Neural progenitor cell (in vitro differentiated cells): ENCODE measurements around the gene SPTBN5. TPM values are rescaled to one million over a fixed set of nuclear protein-coding genes. Genes with fewer than 3 reads are reported as not detected.

Experiments used
- DNase-seq: peaks from one replicate; pipeline ENCODE4 v3.0.0-alpha.2; 2016; ENCODE audit warnings: low spot score
- H2AFZ ChIP-seq: fragments of 200-600 bp; sonication (generic); replicated peaks from 2 replicates; pipeline ENCODE4 v1.6.1; 2016; ENCODE audit warnings: antibody characterized with exemption
- H3F3A ChIP-seq: fragments of 200-600 bp; sonication (generic); 2 replicates; pipeline ENCODE4 v1.6.1; 2016; ENCODE audit warnings: antibody characterized with exemption, low read depth
- H3K27ac ChIP-seq: fragments of 200-600 bp; sonication (generic); 2 replicates; pipeline ENCODE4 v1.5.1; 2016; ENCODE audit warnings: mild to moderate bottlenecking
- H3K27me3 ChIP-seq: fragments of 200-600 bp; sonication (generic); 2 replicates; pipeline ENCODE4 v1.6.1; 2016; ENCODE audit warnings: mild to moderate bottlenecking, moderate library complexity
- H3K36me3 ChIP-seq: fragments of 200-600 bp; sonication (generic); 2 replicates; pipeline ENCODE4 v1.5.1; 2016
- H3K4me1 ChIP-seq: fragments of 200-600 bp; sonication (generic); 2 replicates; pipeline ENCODE4 v1.6.1; 2016; ENCODE audit warnings: mixed run types
- H3K4me2 ChIP-seq: fragments of 200-600 bp; sonication (generic); 2 replicates; pipeline ENCODE4 v1.6.1; 2016
- H3K4me3 ChIP-seq: fragments of 200-600 bp; sonication (generic); 2 replicates; pipeline ENCODE4 v1.5.1; 2016
- H3K79me2 ChIP-seq: fragments of 200-600 bp; sonication (generic); 2 replicates; pipeline ENCODE4 v1.6.1; 2016; ENCODE audit warnings: low read depth
- H3K9ac ChIP-seq: fragments of 200-600 bp; sonication (generic); 2 replicates; pipeline ENCODE4 v1.6.1; 2016
- H3K9me3 ChIP-seq: fragments of 200-600 bp; sonication (generic); 2 replicates; pipeline ENCODE4 v1.5.1; 2016; ENCODE audit warnings: low read depth
- H4K20me1 ChIP-seq: fragments of 200-600 bp; sonication (generic); 2 replicates; pipeline ENCODE4 v1.6.1; 2016; ENCODE audit warnings: low read depth
- H3K27ac Mint-ChIP-seq: 3 replicates; pipeline ENCODE4 v1.8.0; 2021; ENCODE audit warnings: mixed read lengths
- H3K27me3 Mint-ChIP-seq: 2 replicates; pipeline ENCODE4 v1.8.0; 2022; ENCODE audit warnings: low read depth, mild to moderate bottlenecking, inconsistent platforms, moderate library complexity, mixed read lengths; ENCODE audit not compliant: insufficient read depth
- H3K36me3 Mint-ChIP-seq: 3 replicates; pipeline ENCODE4 v1.8.0; 2021; ENCODE audit warnings: mixed read lengths
- H3K4me1 Mint-ChIP-seq: 3 replicates; pipeline ENCODE4 v1.8.0; 2021; ENCODE audit warnings: mixed read lengths
- H3K4me3 Mint-ChIP-seq: 3 replicates; pipeline ENCODE4 v1.8.0; 2021; ENCODE audit warnings: mild to moderate bottlenecking, moderate library complexity, mixed read lengths
- H3K9me3 Mint-ChIP-seq: 3 replicates; pipeline ENCODE4 v1.8.0; 2020; ENCODE audit warnings: mixed read lengths
- EZH2 ChIP-seq: fragments of 200-600 bp; sonication (generic); IDR thresholded peaks from 2 replicates; pipeline ENCODE4 v1.6.1; 2017; ENCODE audit warnings: antibody characterized with exemption, mild to moderate bottlenecking, moderate library complexity
- EZH2phosphoT487 ChIP-seq: fragments of 200-600 bp; sonication (generic); IDR thresholded peaks from 2 replicates; pipeline ENCODE4 v1.6.1; 2017; ENCODE audit warnings: antibody characterized with exemption
- total RNA-seq: library from RNA; depleted of rRNA; stranded (reverse); fragments of >200 nt; gene quantifications from 2 replicates; pipeline ENCODE4 v1.2.3, GENCODE V29; 2015; ENCODE audit warnings: low replicate concordance
- TF ChIP-seq, protein P1 (sequence below): fragments of 200-600 bp; sonication (generic); IDR thresholded peaks from 2 replicates; pipeline ENCODE4 v1.5.1; 2017; ENCODE audit warnings: antibody characterized with exemption, mild to moderate bottlenecking

SPTBN5 gene
- total RNA-seq, 1 donor from 2014 or later: not detected

DNA sequence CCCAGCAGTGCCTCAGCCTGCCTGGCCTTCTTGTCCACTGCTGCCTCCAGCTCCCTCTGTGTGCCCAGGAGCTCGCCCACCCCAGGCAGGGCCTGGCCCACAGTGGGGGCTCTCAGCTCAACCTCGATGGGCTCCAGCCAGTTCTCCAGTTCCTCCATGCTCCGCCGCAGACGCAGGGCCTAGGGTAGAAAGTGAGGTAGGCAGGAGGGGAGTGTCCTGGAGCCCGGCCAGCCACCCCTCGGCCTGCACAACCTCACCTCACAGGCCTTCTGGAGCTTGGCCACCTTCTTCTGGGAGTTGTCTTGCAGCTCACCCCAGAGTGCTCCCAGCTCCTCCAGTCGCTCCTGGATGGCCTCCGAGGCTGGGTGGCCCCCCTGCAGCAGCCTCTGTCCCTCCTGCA lies 36.5 kb downstream of the SPTBN5 start:
- H3K4me1 Mint-ChIP-seq: peaks cover 34% of the 10 kb centered on the region
- no peak overlapping the region for H3K4me2 ChIP-seq
- TF ChIP-seq, protein P1, sequence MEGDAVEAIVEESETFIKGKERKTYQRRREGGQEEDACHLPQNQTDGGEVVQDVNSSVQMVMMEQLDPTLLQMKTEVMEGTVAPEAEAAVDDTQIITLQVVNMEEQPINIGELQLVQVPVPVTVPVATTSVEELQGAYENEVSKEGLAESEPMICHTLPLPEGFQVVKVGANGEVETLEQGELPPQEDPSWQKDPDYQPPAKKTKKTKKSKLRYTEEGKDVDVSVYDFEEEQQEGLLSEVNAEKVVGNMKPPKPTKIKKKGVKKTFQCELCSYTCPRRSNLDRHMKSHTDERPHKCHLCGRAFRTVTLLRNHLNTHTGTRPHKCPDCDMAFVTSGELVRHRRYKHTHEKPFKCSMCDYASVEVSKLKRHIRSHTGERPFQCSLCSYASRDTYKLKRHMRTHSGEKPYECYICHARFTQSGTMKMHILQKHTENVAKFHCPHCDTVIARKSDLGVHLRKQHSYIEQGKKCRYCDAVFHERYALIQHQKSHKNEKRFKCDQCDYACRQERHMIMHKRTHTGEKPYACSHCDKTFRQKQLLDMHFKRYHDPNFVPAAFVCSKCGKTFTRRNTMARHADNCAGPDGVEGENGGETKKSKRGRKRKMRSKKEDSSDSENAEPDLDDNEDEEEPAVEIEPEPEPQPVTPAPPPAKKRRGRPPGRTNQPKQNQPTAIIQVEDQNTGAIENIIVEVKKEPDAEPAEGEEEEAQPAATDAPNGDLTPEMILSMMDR: no peak
- no peak for TF ChIP-seq EZH2
- TF ChIP-seq EZH2phosphoT487: no peak
- no peak overlapping the region for H3K4me3 Mint-ChIP-seq
- no peak overlapping the region for H3K27ac Mint-ChIP-seq
- no peak overlapping the region for H3K4me3 ChIP-seq
- no peaks in the 10 kb centered on the region for H3K36me3 Mint-ChIP-seq
- H3K27ac ChIP-seq: no peak overlapping the region
- no peaks in the 10 kb centered on the region for H3K9me3 Mint-ChIP-seq
- H3K9ac ChIP-seq: no peak overlapping the region
- DNase-seq: no peak
- H3K27me3 Mint-ChIP-seq: peaks cover 10% of the 10 kb centered on the region
- H3F3A ChIP-seq: no peaks in the 10 kb centered on the region
- no peak overlapping the region for H2AFZ ChIP-seq
- no peaks in the 10 kb centered on the region for H3K27me3 ChIP-seq
- H3K36me3 ChIP-seq: no peaks in the 10 kb centered on the region
- H3K4me1 ChIP-seq: peaks cover 10% of the 10 kb centered on the region
- no peaks in the 10 kb centered on the region for H3K79me2 ChIP-seq
- no peaks in the 10 kb centered on the region for H3K9me3 ChIP-seq
- no peaks in the 10 kb centered on the region for H4K20me1 ChIP-seq

DNA sequence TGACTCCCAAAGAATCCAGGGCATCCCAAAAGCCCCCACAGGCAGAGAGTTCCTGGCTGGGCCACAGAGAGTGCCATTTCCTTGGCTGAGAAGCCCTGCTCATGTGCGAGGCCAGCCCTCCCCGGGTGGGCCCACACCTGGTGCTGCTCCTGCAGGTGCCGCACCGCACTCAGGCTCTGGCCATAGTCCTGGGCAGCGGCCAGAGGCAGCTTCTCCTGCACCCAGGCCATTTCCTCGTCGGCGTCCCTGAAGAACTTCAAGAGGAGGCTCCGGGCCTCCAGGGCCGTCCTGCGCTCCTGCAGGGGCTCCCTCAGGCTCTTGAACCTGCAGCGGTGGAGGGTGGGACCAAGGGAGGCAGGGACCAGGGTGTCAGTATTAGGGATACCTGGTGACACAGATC lies 37.1 kb downstream of the SPTBN5 start:
- Mint-ChIP-seq H3K36me3 (no peaks in the 10 kb centered on the region), H3K27me3 (peaks cover 10% of the 10 kb centered on the region), H3K4me1 (peaks cover 29% of the 10 kb centered on the region), H3K4me3 (no peak overlapping the region), H3K9me3 (no peaks in the 10 kb centered on the region), H3K27ac (no peak overlapping the region)
- Histone ChIP-seq H3K27me3 (no peaks in the 10 kb centered on the region), H3K27ac (no peak overlapping the region), H3K9me3 (no peaks in the 10 kb centered on the region), H4K20me1 (no peaks in the 10 kb centered on the region), H2AFZ (no peak overlapping the region), H3K79me2 (no peaks in the 10 kb centered on the region), H3F3A (no peaks in the 10 kb centered on the region), H3K4me3 (no peak overlapping the region), H3K9ac (no peak overlapping the region), H3K4me2 (no peak overlapping the region), H3K4me1 (peaks cover 7% of the 10 kb centered on the region), H3K36me3 (no peaks in the 10 kb centered on the region)
- DNase-seq: no peak
- TF ChIP-seq EZH2: no peak
- no peak for TF ChIP-seq EZH2phosphoT487
- TF ChIP-seq, protein P1: no peak

DNA sequence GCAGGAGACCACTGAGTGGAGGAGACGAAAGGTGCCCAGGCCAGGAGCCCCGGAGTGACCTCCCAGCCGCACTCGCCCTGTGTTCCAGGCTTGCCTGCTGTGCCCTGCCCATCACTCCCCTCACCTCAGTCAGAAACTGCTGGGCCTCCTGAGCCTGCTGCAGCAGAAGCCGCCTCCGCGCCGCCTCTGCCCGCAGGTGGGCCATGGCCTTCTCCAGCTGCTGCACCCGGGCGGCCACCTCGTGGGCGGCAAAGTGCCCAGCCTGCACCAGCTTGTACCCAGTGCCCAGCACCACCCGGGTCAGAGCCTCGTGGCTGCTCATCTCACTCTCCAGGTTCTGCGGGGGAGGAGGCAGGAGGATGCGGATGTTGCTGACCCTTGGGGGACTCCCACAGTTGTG lies 37.6 kb downstream of the SPTBN5 start:
- no peaks in the 10 kb centered on the region for H3F3A ChIP-seq
- Mint-ChIP-seq H3K27me3 (peaks cover 10% of the 10 kb centered on the region), H3K36me3 (no peaks in the 10 kb centered on the region), H3K27ac (no peak overlapping the region), H3K9me3 (no peaks in the 10 kb centered on the region), H3K4me1 (peaks cover 28% of the 10 kb centered on the region), H3K4me3 (no peak overlapping the region)
- H3K4me2 ChIP-seq: no peak overlapping the region
- peaks cover 7% of the 10 kb centered on the region for H3K4me1 ChIP-seq
- H3K36me3 ChIP-seq: no peaks in the 10 kb centered on the region
- no peaks in the 10 kb centered on the region for H4K20me1 ChIP-seq
- no peak overlapping the region for H3K9ac ChIP-seq
- H3K27ac ChIP-seq: no peak overlapping the region
- TF ChIP-seq EZH2: no peak
- TF ChIP-seq EZH2phosphoT487: no peak
- TF ChIP-seq, protein P1: no peak
- DNase-seq: no peak
- H3K79me2 ChIP-seq: no peaks in the 10 kb centered on the region
- H2AFZ ChIP-seq: no peak overlapping the region
- no peak overlapping the region for H3K4me3 ChIP-seq
- no peaks in the 10 kb centered on the region for H3K9me3 ChIP-seq
- H3K27me3 ChIP-seq: no peaks in the 10 kb centered on the region
